Measurements from ENCODE around the gene OR4F15. TPM values are rescaled to one million over a fixed set of nuclear protein-coding genes. Genes with fewer than 3 reads are reported as not detected.

OR4F15 gene
- total RNA-seq, 1 experiment from 2014 or later = not detected

DNA sequence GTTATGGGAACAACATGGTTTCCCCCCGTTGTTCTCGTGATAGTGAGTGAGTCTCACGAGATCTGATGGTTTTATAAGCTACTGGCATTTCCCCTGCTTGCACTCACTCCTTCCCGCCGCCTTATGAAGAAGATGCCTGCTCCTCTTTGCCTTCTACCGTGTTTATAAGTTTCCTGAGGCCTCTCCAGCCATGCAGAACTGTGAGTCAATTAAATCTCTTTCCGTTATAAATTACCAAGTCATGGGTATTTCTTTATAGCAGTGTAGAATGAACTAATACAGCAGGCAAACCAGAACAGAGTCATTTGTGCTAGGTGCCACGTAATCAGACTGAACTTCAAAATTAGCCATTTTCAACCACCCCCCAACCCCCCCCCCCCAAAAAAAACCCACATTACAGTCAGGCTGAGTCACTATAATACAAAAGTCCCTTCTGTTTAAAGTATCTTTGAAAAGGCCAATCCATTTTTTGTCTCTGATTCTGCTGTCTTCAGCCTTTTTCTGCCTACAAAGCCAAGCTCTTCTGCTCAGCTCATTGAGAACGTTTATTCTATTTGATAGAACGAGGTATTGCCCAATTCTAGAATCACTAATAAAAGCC is 4.6 kb upstream of the OR4F15 start:
- H4K20me1 ChIP-seq (ENCODE audit: low read length) = no peaks in the 10 kb centered on the region
- intact Hi-C loops (cut with micrococcal nuclease) = no loop called here
- no peaks in the 10 kb centered on the region for H3K9me3 ChIP-seq (ENCODE audit: low read length)
- no peak for ATAC-seq
- no peaks in the 10 kb centered on the region for H3K9me2 ChIP-seq (replicated peaks; ENCODE audit: low read length)
- no peak overlapping the region for H3K9ac ChIP-seq (ENCODE audit: low read length)
- TF ChIP-seq EZH2 (IDR thresholded peaks at IDR 0.05; ENCODE audit: low read length, unreplicated experiment) = no peak
- TF ChIP-seq CTCF (conservative IDR thresholded peaks at IDR 0.05; ENCODE audit: low read depth, low read length) = no peak
- TF ChIP-seq EZH2phosphoT487 (IDR thresholded peaks at IDR 0.05; ENCODE audit: borderline replicate concordance, low read length) = no peak
- H3K27ac ChIP-seq (ENCODE audit: low read length) = no peak overlapping the region
- no peaks in the 10 kb centered on the region for H3F3A ChIP-seq (ENCODE audit: low read length, unreplicated experiment)
- H3K36me3 ChIP-seq (ENCODE audit: low read depth, low read length) = no peaks in the 10 kb centered on the region
- H3K4me3 ChIP-seq (ENCODE audit: low read length) = no peak overlapping the region
- no peaks in the 10 kb centered on the region for H3K79me2 ChIP-seq (ENCODE audit: low read length)
- CTCF ChIA-PET = no interaction called here
- POLR2A ChIA-PET (ENCODE audit: unreplicated experiment) = interaction anchor here (0.5 kb wide), 1 partner anchor 282 kb away, joined by 3 read pairs; no protein-coding TSS in a partner anchor
- peak; percentile 23 for DNase-seq
- H2AFZ ChIP-seq (ENCODE audit: low read length) = no peak overlapping the region
- no peak overlapping the region for H3K4me2 ChIP-seq (ENCODE audit: low read length)
- H3K27me3 ChIP-seq (ENCODE audit: low read length) = peaks cover 10% of the 10 kb centered on the region; the same call in 1 of the 2 replicates
- no peaks in the 10 kb centered on the region for H3K4me1 ChIP-seq (ENCODE audit: insufficient read depth, low read length)
- BruUV-seq (replicated peaks) = no TSS peak

- Histone ChIP-seq H3K4me3 (ENCODE audit: low read length) (no peak overlapping the region), H3K4me1 (ENCODE audit: insufficient read depth, low read length) (no peaks in the 10 kb centered on the region), H3K9me2 (replicated peaks; ENCODE audit: low read length) (no peaks in the 10 kb centered on the region), H2AFZ (ENCODE audit: low read length) (no peak overlapping the region), H4K20me1 (ENCODE audit: low read length) (no peaks in the 10 kb centered on the region), H3F3A (ENCODE audit: low read length, unreplicated experiment) (no peaks in the 10 kb centered on the region), H3K36me3 (ENCODE audit: low read depth, low read length) (no peaks in the 10 kb centered on the region), H3K79me2 (ENCODE audit: low read length) (no peaks in the 10 kb centered on the region), H3K9me3 (ENCODE audit: low read length) (no peaks in the 10 kb centered on the region), H3K4me2 (ENCODE audit: low read length) (no peak overlapping the region), H3K27ac (ENCODE audit: low read length) (no peak overlapping the region), H3K9ac (ENCODE audit: low read length) (no peak overlapping the region), H3K27me3 (ENCODE audit: low read length) (peaks cover 10% of the 10 kb centered on the region; the same call in 1 of the 2 replicates)
- ATAC-seq = no peak
- intact Hi-C loops (cut with micrococcal nuclease) = no loop called here
- TF ChIP-seq EZH2 (IDR thresholded peaks at IDR 0.05; ENCODE audit: low read length, unreplicated experiment) (no peak), EZH2phosphoT487 (IDR thresholded peaks at IDR 0.05; ENCODE audit: borderline replicate concordance, low read length) (no peak), CTCF (conservative IDR thresholded peaks at IDR 0.05; ENCODE audit: low read depth, low read length) (no peak)
- no peak for DNase-seq
- ChIA-PET CTCF (no interaction called here), POLR2A (ENCODE audit: unreplicated experiment) (interaction anchor here (0.5 kb wide), 1 partner anchor 283 kb away, joined by 3 read pairs; no protein-coding TSS in a partner anchor)
- no TSS peak for BruUV-seq (replicated peaks)
Observed at GRCh38 chr15:101808201-101808600, 3.8 kb upstream of the OR4F15 start.

GRCh38 chr15:101810456-101810855 is 1.5 kb upstream of the OR4F15 start:
- TF ChIP-seq EZH2phosphoT487 (IDR thresholded peaks at IDR 0.05; ENCODE audit: borderline replicate concordance, low read length) (no peak), CTCF (conservative IDR thresholded peaks at IDR 0.05; ENCODE audit: low read depth, low read length) (no peak), EZH2 (IDR thresholded peaks at IDR 0.05; ENCODE audit: low read length, unreplicated experiment) (no peak)
- peaks cover 15% of the 10 kb centered on the region for H3K27me3 ChIP-seq (ENCODE audit: low read length)
- no peaks in the 10 kb centered on the region for H4K20me1 ChIP-seq (ENCODE audit: low read length)
- H3K9me2 ChIP-seq (replicated peaks; ENCODE audit: low read length) = no peaks in the 10 kb centered on the region
- H3K4me3 ChIP-seq (ENCODE audit: low read length) = no peak overlapping the region
- no peak overlapping the region for H3K9ac ChIP-seq (ENCODE audit: low read length)
- DNase-seq (no peak), ATAC-seq (no peak)
- intact Hi-C loops (cut with micrococcal nuclease) = no loop called here
- ChIA-PET POLR2A (ENCODE audit: unreplicated experiment) (no interaction called here), CTCF (no interaction called here)
- H3K9me3 ChIP-seq (ENCODE audit: low read length) = no peaks in the 10 kb centered on the region
- no peak overlapping the region for H2AFZ ChIP-seq (ENCODE audit: low read length)
- H3K36me3 ChIP-seq (ENCODE audit: low read depth, low read length) = no peaks in the 10 kb centered on the region
- no peak overlapping the region for H3K27ac ChIP-seq (ENCODE audit: low read length)
- no peaks in the 10 kb centered on the region for H3K79me2 ChIP-seq (ENCODE audit: low read length)
- no peaks in the 10 kb centered on the region for H3K4me1 ChIP-seq (ENCODE audit: insufficient read depth, low read length)
- no peak overlapping the region for H3K4me2 ChIP-seq (ENCODE audit: low read length)
- no TSS peak for BruUV-seq (replicated peaks)
- no peaks in the 10 kb centered on the region for H3F3A ChIP-seq (ENCODE audit: low read length, unreplicated experiment)

Data from PC-3 (cell line).